ENCODE measurements around the gene DPYSL5.
"Not testable (repeated sequence)": the region's sequence is repeated elsewhere in the genome, so short reads cannot be mapped to it uniquely, and the experiment has no call there.

DPYSL5 gene

GRCh38 chr2:26874514-26874913 is 26.6 kb downstream of the DPYSL5 start:
- DNase-seq (ENCODE audit: low read depth in 1 of 2, low spot score in 1 of 2) = no peak

- DNase-seq (ENCODE audit: low read depth in 1 of 2, low spot score in 1 of 2) = no peak
Measured at GRCh38 chr2:26875065-26875634, 27.2 kb downstream of the DPYSL5 start.

GRCh38 chr2:26875808-26876207 is 27.9 kb downstream of the DPYSL5 start:
- no peak for DNase-seq (ENCODE audit: low read depth in 1 of 2, low spot score in 1 of 2)

GRCh38 chr2:26876260-26876659 is 28.3 kb downstream of the DPYSL5 start:
- no peak for DNase-seq (ENCODE audit: low read depth in 1 of 2, low spot score in 1 of 2)

GRCh38 chr2:26877276-26877675 is 29.3 kb downstream of the DPYSL5 start:
- no peak for DNase-seq (ENCODE audit: low read depth in 1 of 2, low spot score in 1 of 2)

GRCh38 chr2:26880161-26880560 is 32.2 kb downstream of the DPYSL5 start:
- no peak for DNase-seq (ENCODE audit: low read depth in 1 of 2, low spot score in 1 of 2)

- DNase-seq (ENCODE audit: low read depth in 1 of 2, low spot score in 1 of 2) = no peak
Measured at GRCh38 chr2:26880910-26881435, 33.0 kb downstream of the DPYSL5 start.

- DNase-seq (ENCODE audit: low read depth in 1 of 2, low spot score in 1 of 2) = not testable (repeated sequence)
Measured at GRCh38 chr2:26882220-26882619, 34.3 kb downstream of the DPYSL5 start.

GRCh38 chr2:26883956-26884355 is 36.0 kb downstream of the DPYSL5 start:
- no peak for DNase-seq (ENCODE audit: low read depth in 1 of 2, low spot score in 1 of 2)

- DNase-seq (ENCODE audit: low read depth in 1 of 2, low spot score in 1 of 2) = no peak
Measured at GRCh38 chr2:26884486-26884885, 36.6 kb downstream of the DPYSL5 start.

GRCh38 chr2:26885651-26886329 is 37.9 kb downstream of the DPYSL5 start:
- no peak for DNase-seq (ENCODE audit: low read depth in 1 of 2, low spot score in 1 of 2)

GRCh38 chr2:26886736-26887135 is 38.8 kb downstream of the DPYSL5 start:
- no peak for DNase-seq (ENCODE audit: low read depth in 1 of 2, low spot score in 1 of 2)

- no peak for DNase-seq (ENCODE audit: low read depth in 1 of 2, low spot score in 1 of 2)
Measured at GRCh38 chr2:26887151-26887550, 39.2 kb downstream of the DPYSL5 start.

GRCh38 chr2:26889796-26890195 is 41.9 kb downstream of the DPYSL5 start:
- DNase-seq (ENCODE audit: low read depth in 1 of 2, low spot score in 1 of 2) = no peak

- no peak for DNase-seq (ENCODE audit: low read depth in 1 of 2, low spot score in 1 of 2)
Measured at GRCh38 chr2:26890341-26891000, 42.5 kb downstream of the DPYSL5 start.

GRCh38 chr2:26892133-26892532 is 44.2 kb downstream of the DPYSL5 start:
- no peak for DNase-seq (ENCODE audit: low read depth in 1 of 2, low spot score in 1 of 2)

GRCh38 chr2:26892922-26893524 is 45.1 kb downstream of the DPYSL5 start:
- no peak for DNase-seq (ENCODE audit: low read depth in 1 of 2, low spot score in 1 of 2)

- DNase-seq (ENCODE audit: low read depth in 1 of 2, low spot score in 1 of 2) = no peak
Measured at GRCh38 chr2:26894136-26894535, 46.2 kb downstream of the DPYSL5 start.

- no peak for DNase-seq (ENCODE audit: low read depth in 1 of 2, low spot score in 1 of 2)
Measured at GRCh38 chr2:26897807-26898479, 50.0 kb downstream of the DPYSL5 start.

- DNase-seq (ENCODE audit: low read depth in 1 of 2, low spot score in 1 of 2) = no peak
Measured at GRCh38 chr2:26898480-26899078, 50.6 kb downstream of the DPYSL5 start.

All from activated CD4-positive, alpha-beta T cell treated with anti-CD3 and anti-CD28 coated beads, Interleukin-2, amount 50 U/mL, for 24 hours (primary cell).